Prostate gland (tissue), 2 donors: ENCODE results near the gene AMACR. TPM values are rescaled to one million over a fixed set of nuclear protein-coding genes. Genes with fewer than 3 reads are reported as not detected.

Experiments used
- DNase-seq: peaks from one replicate; pipeline ENCODE4 v3.0.0-alpha.2; 2019; ENCODE audit warnings: low spot score
- H3K27ac ChIP-seq, 2 donors: fragments of 200-600 bp; sonication (generic); 2 replicates each; pipeline ENCODE4 v1.5.1; 2017 to 2019
- H3K27me3 ChIP-seq: fragments of 200-600 bp; sonication (generic); replicated peaks from 2 replicates; pipeline ENCODE4 v1.5.1; 2019; ENCODE audit not compliant: insufficient read depth
- H3K36me3 ChIP-seq, 2 donors: fragments of 200-600 bp; sonication (generic); 1 replicate in 1 of 2; 2 replicates in 1 of 2; pipeline versions ENCODE4 v1.5.1 to v1.8.1; 2017 to 2019
- H3K4me1 ChIP-seq: fragments of 200-600 bp; sonication (generic); replicated peaks from 2 replicates; pipeline ENCODE4 v1.5.1; 2019
- H3K4me3 ChIP-seq, 2 donors: fragments of 200-600 bp; sonication (generic); 2 replicates each; pipeline ENCODE4 v1.5.1; 2017 to 2019
- H3K9me3 ChIP-seq: fragments of 200-600 bp; sonication (generic); 2 replicates; pipeline ENCODE4 v1.5.1; 2017
- CTCF ChIP-seq, 4 experiments: fragments of 200-600 bp in 2 of 4; fragments of 450-650 bp in 2 of 4; sonication (generic) in 2 of 4; IDR thresholded peaks; 1 replicate in 3 of 4; 2 replicates in 1 of 4; pipeline ENCODE4 v1.5.1; 2016 to 2019; ENCODE audit warnings: antibody characterized with exemption in 4 of 4, mild to moderate bottlenecking in 2 of 4, moderate library complexity in 2 of 4
- POLR2A ChIP-seq: fragments of 450-650 bp; IDR thresholded peaks from one replicate; pipeline ENCODE4 v1.6.1; 2016; ENCODE audit warnings: antibody characterized with exemption, mild to moderate bottlenecking
- POLR2AphosphoS5 ChIP-seq: sonication (generic); formaldehyde crosslinking; IDR thresholded peaks from one replicate; pipeline ENCODE4 v1.6.1; 2017; ENCODE audit warnings: antibody characterized with exemption
- WGBS: methylation state at CpG from one replicate; pipeline ENCODE4 v1.1.5; 2018; 5-methylcytosine and 5-hydroxymethylcytosine counted together
- intact Hi-C: fragments of 100-400 bp; cut with DNase I; formaldehyde crosslinking; loops from one replicate; pipeline ENCODE4 v1.14.2; 2022
- total RNA-seq, 2 donors: library from RNA; depleted of rRNA; stranded (reverse); fragments of >200 nt; gene quantifications; one replicate each; pipeline ENCODE4 v1.1.0, GENCODE V29; 2016

Gene AMACR
- total RNA-seq, 2 donors from 2014 or later: 14.8 to 21.8 TPM

DNA sequence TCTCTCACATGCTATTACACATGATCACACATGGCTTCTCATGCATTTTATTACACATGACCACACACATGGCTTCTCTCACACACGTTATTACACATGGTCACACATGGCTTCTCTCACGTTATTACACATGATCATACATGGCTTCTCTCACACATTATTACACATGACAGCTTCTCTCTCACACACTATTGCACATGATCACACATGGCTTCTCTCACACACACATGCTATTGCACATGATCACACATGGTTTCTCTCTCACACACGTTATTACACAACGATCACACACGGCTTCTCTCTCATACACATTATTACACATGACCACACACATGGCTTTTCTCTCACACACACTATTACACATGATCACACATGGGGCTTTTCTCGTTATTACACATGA lies 22.4 kb downstream of the AMACR start:
- no peaks in the 10 kb centered on the region for H3K9me3 ChIP-seq
- no peaks in the 10 kb centered on the region for H3K27me3 ChIP-seq
- no peak for DNase-seq
- TF ChIP-seq POLR2AphosphoS5 (no peak), POLR2A (no peak), CTCF (IDR thresholded peaks at IDR 0.05) (no peak)
- H3K36me3 ChIP-seq: no peaks in the 10 kb centered on the region
- intact Hi-C loops: no loop called here
- no peaks in the 10 kb centered on the region for H3K4me1 ChIP-seq
- no peak overlapping the region for H3K4me3 ChIP-seq
- no peak overlapping the region for H3K27ac ChIP-seq
- WGBS: 97% methylated on average over 6 of the region's 6 CpGs

- no peaks in the 10 kb centered on the region for H3K4me1 ChIP-seq
- no peaks in the 10 kb centered on the region for H3K36me3 ChIP-seq
- no peaks in the 10 kb centered on the region for H3K27me3 ChIP-seq
- no peaks in the 10 kb centered on the region for H3K9me3 ChIP-seq
- no peak for TF ChIP-seq CTCF (IDR thresholded peaks at IDR 0.05)
- TF ChIP-seq POLR2A: no peak
- no peak for TF ChIP-seq POLR2AphosphoS5
- no peak within 1 kb of the TSS for H3K4me3 ChIP-seq
- WGBS: 82% methylated on average over 7 of the region's 7 CpGs
- intact Hi-C loops: no loop called here
- no peak for DNase-seq
- H3K27ac ChIP-seq: no peak within 1 kb of the TSS
These were observed 23.2 kb downstream of the AMACR start, which contains the start of gene SLC45A2 for GRCh38 chr5:33984671-33985124. SLC45A2 (minus strand) TSS chr5:33984693; CDS start chr5:33984583, 110 bp downstream.

DNA sequence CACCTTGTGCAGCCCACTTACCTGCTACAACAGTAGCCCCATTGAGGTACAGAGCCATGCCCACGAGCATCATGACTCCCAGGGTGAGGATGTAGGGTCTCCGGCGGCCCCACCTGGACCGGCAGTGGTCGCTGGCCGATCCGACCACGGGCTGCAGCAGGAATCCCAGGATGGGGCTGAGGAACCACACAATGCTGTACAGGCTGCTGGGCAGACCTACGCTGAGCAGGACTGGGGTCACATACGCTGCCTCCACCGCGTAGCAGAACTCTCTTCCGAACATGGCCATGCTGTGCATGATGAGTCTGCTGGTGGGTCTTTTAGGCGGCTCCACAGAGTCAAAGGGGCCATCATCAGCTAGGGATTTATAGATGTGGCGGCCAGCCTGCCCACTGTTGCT lies 23.7 kb downstream of the AMACR start:
- Histone ChIP-seq H3K9me3 (no peaks in the 10 kb centered on the region), H3K27me3 (no peaks in the 10 kb centered on the region), H3K27ac (no peak overlapping the region), H3K4me1 (no peaks in the 10 kb centered on the region), H3K36me3 (no peaks in the 10 kb centered on the region), H3K4me3 (no peak overlapping the region)
- TF ChIP-seq POLR2A: no peak
- no peak for TF ChIP-seq POLR2AphosphoS5
- no peak for TF ChIP-seq CTCF (IDR thresholded peaks at IDR 0.05)
- no peak for DNase-seq
- WGBS: 94% methylated on average over 15 of the region's 15 CpGs
- intact Hi-C loops: no loop called here

- Histone ChIP-seq H3K4me1 (no peaks in the 10 kb centered on the region), H3K9me3 (no peaks in the 10 kb centered on the region), H3K27ac (no peak overlapping the region), H3K27me3 (no peaks in the 10 kb centered on the region), H3K36me3 (no peaks in the 10 kb centered on the region), H3K4me3 (no peak overlapping the region)
- TF ChIP-seq CTCF (IDR thresholded peaks at IDR 0.05) (no peak), POLR2AphosphoS5 (no peak), POLR2A (no peak)
- no peak for DNase-seq
- intact Hi-C loops: no loop called here
- 82% methylated on average over 8 of the region's 8 CpGs for WGBS
These were observed 26.3 kb downstream of the AMACR start for GRCh38 chr5:33981408-33982162.

DNA sequence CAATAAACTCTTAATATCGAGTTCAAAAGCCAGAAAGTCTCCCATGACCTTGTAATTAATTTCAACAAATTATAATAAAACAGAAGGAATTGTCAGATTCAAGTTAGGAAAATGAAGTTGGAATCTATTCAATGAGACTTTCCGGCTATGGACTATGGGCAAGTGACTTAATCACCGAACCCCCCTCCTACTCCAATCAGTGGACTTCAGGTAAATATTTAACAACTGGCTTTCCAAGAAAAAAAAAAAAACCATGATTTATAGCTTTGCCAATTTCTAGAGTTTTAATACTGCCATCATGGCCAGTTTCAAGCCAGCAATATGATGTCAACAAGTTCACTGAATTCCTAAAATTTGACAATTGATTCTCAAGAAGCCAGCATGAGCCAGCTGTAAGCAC lies 27.8 kb downstream of the AMACR start:
- H3K27ac ChIP-seq: no peak overlapping the region
- H3K4me1 ChIP-seq: no peaks in the 10 kb centered on the region
- no peaks in the 10 kb centered on the region for H3K9me3 ChIP-seq
- no peak overlapping the region for H3K4me3 ChIP-seq
- no peak for DNase-seq
- intact Hi-C loops: no loop called here
- H3K27me3 ChIP-seq: no peaks in the 10 kb centered on the region
- 91% methylated on average over 3 of the region's 3 CpGs for WGBS
- TF ChIP-seq POLR2A: no peak
- TF ChIP-seq CTCF (IDR thresholded peaks at IDR 0.05): no peak
- no peak for TF ChIP-seq POLR2AphosphoS5
- H3K36me3 ChIP-seq: no peaks in the 10 kb centered on the region
